HepG2 (cell line): ENCODE data around the gene SAP130. TPM values are rescaled to one million over a fixed set of nuclear protein-coding genes. Genes with fewer than 3 reads are reported as not detected.

Experiments used
- BRD4 ChIP-seq: sonication (generic); formaldehyde crosslinking; IDR thresholded peaks from 2 replicates; pipeline ENCODE4 v1.4.0; 2020; ENCODE audit warnings: missing genetic modification reagents
- ELF3 ChIP-seq: IDR thresholded peaks from 2 replicates; pipeline ENCODE4 v1.6.1; 2016; ENCODE audit warnings: missing genetic modification reagents, missing compliant biosample characterization
- HES4 ChIP-seq: sonication (generic); formaldehyde crosslinking; IDR thresholded peaks from 2 replicates; pipeline ENCODE4 v1.9.0; 2021; ENCODE audit warnings: mild to moderate bottlenecking, missing genetic modification reagents, borderline replicate concordance
- HNF4A ChIP-seq: sonication (generic); formaldehyde crosslinking; IDR thresholded peaks from 2 replicates; pipeline ENCODE4 v1.4.0; 2020; ENCODE audit warnings: missing genetic modification reagents
- HNF4G ChIP-seq, 2 experiments: sonication (generic) in 1 of 2; formaldehyde crosslinking in 1 of 2; IDR thresholded peaks; 2 replicates each; pipeline versions ENCODE4 v1.4.0 to v1.6.1; 2011 to 2020; ENCODE audit warnings: borderline replicate concordance in 2 of 2, low read depth in 2 of 2, mild to moderate bottlenecking in 2 of 2, low read length in 1 of 2, missing genetic modification reagents in 1 of 2, moderate library complexity in 1 of 2
- MBNL3 ChIP-seq: fragments of 250-450 bp; sonication (Bioruptor Pico); conservative IDR thresholded peaks from 2 replicates; pipeline ENCODE4 v1.8.0; 2022; ENCODE audit warnings: mild to moderate bottlenecking, inconsistent platforms
- NFRKB ChIP-seq: fragments of 450-650 bp; IDR thresholded peaks from 2 replicates; pipeline ENCODE4 v1.6.1; 2017
- PPARG ChIP-seq: conservative IDR thresholded peaks from 2 replicates; pipeline ENCODE4 v1.6.1; 2016; ENCODE audit warnings: missing biosample characterization, missing genetic modification reagents
- RAD21 ChIP-seq: fragments of 450-650 bp; formaldehyde crosslinking; IDR thresholded peaks from 2 replicates; pipeline ENCODE4 v1.5.0; 2020; ENCODE audit warnings: mild to moderate bottlenecking
- RBAK ChIP-seq: sonication (generic); formaldehyde crosslinking; IDR thresholded peaks from 2 replicates; pipeline ENCODE4 v1.5.1; 2020; ENCODE audit warnings: mild to moderate bottlenecking, missing genetic modification reagents
- SKI ChIP-seq: fragments of 450-650 bp; IDR thresholded peaks from one replicate; pipeline ENCODE4 v1.6.1; 2018; ENCODE audit warnings: mild to moderate bottlenecking; ENCODE audit not compliant: partially characterized antibody
- ZBTB42 ChIP-seq: sonication (generic); formaldehyde crosslinking; IDR thresholded peaks from 2 replicates; pipeline ENCODE4 v1.5.0; 2020; ENCODE audit warnings: mild to moderate bottlenecking, missing genetic modification reagents
- ZFP37 ChIP-seq: sonication (generic); formaldehyde crosslinking; IDR thresholded peaks from 2 replicates; pipeline ENCODE4 v1.4.0; 2020; ENCODE audit warnings: missing genetic modification reagents, borderline replicate concordance
- ZNF136 ChIP-seq: sonication (generic); formaldehyde crosslinking; IDR thresholded peaks from 2 replicates; pipeline ENCODE4 v1.8.1; 2022; ENCODE audit warnings: low read depth, mild to moderate bottlenecking, moderate library complexity, missing genetic modification reagents
- ZNF235 ChIP-seq: sonication (generic); formaldehyde crosslinking; IDR thresholded peaks from 2 replicates; pipeline ENCODE4 v1.8.1; 2023; ENCODE audit warnings: mild to moderate bottlenecking, missing genetic modification reagents, borderline replicate concordance
- ZNF280B ChIP-seq: sonication (generic); formaldehyde crosslinking; IDR thresholded peaks from 2 replicates; pipeline ENCODE4 v1.5.0; 2020; ENCODE audit warnings: missing genetic modification reagents, mild to moderate bottlenecking, borderline replicate concordance
- ZNF343 ChIP-seq: sonication (generic); formaldehyde crosslinking; IDR thresholded peaks from 2 replicates; pipeline ENCODE4 v1.4.0; 2020; ENCODE audit warnings: mild to moderate bottlenecking, missing genetic modification reagents
- polyA plus RNA-seq, 8 experiments: library from polyadenylated mRNA; depleted of rRNA in 3 of 8; stranded (reverse) in 7 of 8; unstranded in 1 of 8; fragments of >200 nt; fragmentation: Illumina TruSeq in 4 of 8; extraction: Trizol in 4 of 8; gene quantifications; 2 replicates each; pipeline versions ENCODE4 v1.2.1 to v1.2.3, GENCODE V29; 2011 to 2016; ENCODE audit warnings: low read depth in 4 of 8, missing spikeins in 1 of 8, mixed read lengths in 1 of 8; ENCODE audit not compliant: insufficient read depth in 1 of 8
- total RNA-seq, 5 experiments: library from RNA; depleted of rRNA; stranded (reverse); fragments of >200 nt; fragmentation: Illumina TruSeq; extraction: Trizol; gene quantifications; 2 replicates each; pipeline ENCODE4 v1.2.3, GENCODE V29; 2016; ENCODE audit warnings: low read depth in 1 of 5
- TF ChIP-seq, protein P1 (sequence below), 2 experiments: sonication (generic) in 1 of 2; formaldehyde crosslinking in 1 of 2; IDR thresholded peaks; 2 replicates each; pipeline versions ENCODE4 v1.5.1 to v1.6.1; 2011 to 2020; ENCODE audit warnings: borderline replicate concordance in 1 of 2, low read depth in 1 of 2, low read length in 1 of 2, mild to moderate bottlenecking in 1 of 2, missing genetic modification reagents in 1 of 2, moderate library complexity in 1 of 2
- TF ChIP-seq, protein P2 (sequence below): IDR thresholded peaks from 2 replicates; pipeline ENCODE4 v1.6.1; 2016; ENCODE audit warnings: mild to moderate bottlenecking, missing biosample characterization, missing genetic modification reagents
- TF ChIP-seq, protein P3 (sequence below): sonication (generic); formaldehyde crosslinking; IDR thresholded peaks from 2 replicates; pipeline ENCODE4 v1.4.0; 2020; ENCODE audit warnings: missing genetic modification reagents

The SAP130 gene
- total and polyA plus RNA-seq, 2 of the 13 experiments (the other 11 are each of a cell fraction or from before 2014, with no cell fraction given) = 11.1 to 18.6 TPM

GRCh38 chr2:128027801-128028667 is at the start of gene SAP130 (continued):
- TF ChIP-seq ELF3 (CRISPR knock-in tag) (no peak; the same call in 1 of the 2 replicates), NFRKB (no peak), HES4 (CRISPR knock-in tag) (peak; percentile 51; the same call in 1 of the 2 replicates), HNF4G (IDR thresholded peaks at IDR 0.05; ENCODE audit: borderline replicate concordance, low read depth, low read length) (no peak; the same call in 1 of the 2 replicates), HNF4G (CRISPR knock-in tag; IDR thresholded peaks at IDR 0.05; ENCODE audit: borderline replicate concordance, low read depth) (no peak), RBAK (no peak), ZNF343 (CRISPR knock-in tag) (0 out of 2 replicates have a peak, but pooled peaks have one; percentile 73), RAD21 (CRISPR knock-in tag) (0 out of 2 replicates have a peak, but pooled peaks have one; percentile 31), ZNF280B (CRISPR knock-in tag) (peak; percentile 52; the same call in 1 of the 2 replicates), ZFP37 (0 out of 2 replicates have a peak, but pooled peaks have one; percentile 54), MBNL3 (CRISPR knock-in tag) (no peak), ZNF235 (CRISPR knock-in tag) (0 out of 2 replicates have a peak, but pooled peaks have one; percentile 38), BRD4 (no peak; the same call in 1 of the 2 replicates), ZBTB42 (peak; percentile 85), PPARG (CRISPR knock-in tag) (no peak; the same call in 1 of the 2 replicates), SKI (peak; percentile 61), ZNF136 (CRISPR knock-in tag) (0 out of 2 replicates have a peak, but pooled peaks have one; percentile 77), HNF4A (CRISPR knock-in tag) (no peak)
- TF ChIP-seq, protein P1, sequence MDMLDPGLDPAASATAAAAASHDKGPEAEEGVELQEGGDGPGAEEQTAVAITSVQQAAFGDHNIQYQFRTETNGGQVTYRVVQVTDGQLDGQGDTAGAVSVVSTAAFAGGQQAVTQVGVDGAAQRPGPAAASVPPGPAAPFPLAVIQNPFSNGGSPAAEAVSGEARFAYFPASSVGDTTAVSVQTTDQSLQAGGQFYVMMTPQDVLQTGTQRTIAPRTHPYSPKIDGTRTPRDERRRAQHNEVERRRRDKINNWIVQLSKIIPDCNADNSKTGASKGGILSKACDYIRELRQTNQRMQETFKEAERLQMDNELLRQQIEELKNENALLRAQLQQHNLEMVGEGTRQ (IDR thresholded peaks at IDR 0.05; ENCODE audit: low read depth, low read length) = no peak
- TF ChIP-seq, protein P1 (CRISPR knock-in tag; IDR thresholded peaks at IDR 0.05; ENCODE audit: borderline replicate concordance) = no peak
- TF ChIP-seq, protein P2, sequence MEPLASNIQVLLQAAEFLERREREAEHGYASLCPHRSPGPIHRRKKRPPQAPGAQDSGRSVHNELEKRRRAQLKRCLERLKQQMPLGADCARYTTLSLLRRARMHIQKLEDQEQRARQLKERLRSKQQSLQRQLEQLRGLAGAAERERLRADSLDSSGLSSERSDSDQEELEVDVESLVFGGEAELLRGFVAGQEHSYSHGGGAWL (CRISPR knock-in tag) = peak; percentile 50; the same call in 1 of the 2 replicates
- TF ChIP-seq, protein P3, sequence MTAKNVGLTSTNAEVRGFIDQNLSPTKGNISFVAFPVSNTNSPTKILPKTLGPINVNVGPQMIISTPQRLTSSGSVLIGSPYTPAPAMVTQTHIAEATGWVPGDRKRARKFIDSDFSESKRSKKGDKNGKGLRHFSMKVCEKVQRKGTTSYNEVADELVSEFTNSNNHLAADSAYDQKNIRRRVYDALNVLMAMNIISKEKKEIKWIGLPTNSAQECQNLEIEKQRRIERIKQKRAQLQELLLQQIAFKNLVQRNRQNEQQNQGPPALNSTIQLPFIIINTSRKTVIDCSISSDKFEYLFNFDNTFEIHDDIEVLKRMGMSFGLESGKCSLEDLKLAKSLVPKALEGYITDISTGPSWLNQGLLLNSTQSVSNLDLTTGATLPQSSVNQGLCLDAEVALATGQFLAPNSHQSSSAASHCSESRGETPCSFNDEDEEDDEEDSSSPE (CRISPR knock-in tag) = peak; percentile 54; the same call in 1 of the 2 replicates
- TF ChIP-seq, all 625 proteins: peak for 253
